Measurements from ENCODE around the gene LGALS7. TPM values are rescaled to one million over a fixed set of nuclear protein-coding genes. Genes with fewer than 3 reads are reported as not detected.

The LGALS7 gene
- total and polyA plus RNA-seq, 2 of the 13 experiments (the other 11 are each of a cell fraction or from before 2014, with no cell fraction given) = 0.73 TPM; not detected in 1

DNA sequence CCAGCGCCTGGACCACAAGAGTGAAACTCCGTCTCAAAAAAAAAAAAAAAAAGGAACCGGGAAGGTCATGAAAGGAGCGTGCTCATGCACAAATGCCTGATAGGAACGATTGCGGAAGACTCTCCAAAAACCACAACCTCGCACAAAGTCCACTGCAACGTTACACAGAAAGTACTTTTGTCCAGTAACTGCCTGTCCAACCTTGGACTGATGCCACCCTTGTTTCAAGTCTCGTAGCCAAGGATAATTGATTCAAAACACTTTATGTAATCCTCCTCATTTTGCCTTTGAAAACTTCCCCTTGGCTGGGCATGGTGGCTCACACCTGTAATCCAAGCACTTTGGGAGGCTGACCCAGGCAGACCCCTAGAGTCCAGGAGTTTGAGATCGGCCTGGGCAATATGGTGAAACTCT, 13.7 kb downstream of the LGALS7 start (continued):
- TF ChIP-seq TSC22D2 (CRISPR knock-in tag; IDR thresholded peaks at IDR 0.05; ENCODE audit: borderline replicate concordance) (no peak), SALL1 (CRISPR knock-in tag; IDR thresholded peaks at IDR 0.05) (peak; percentile 86), FOXP1 (IDR thresholded peaks at IDR 0.05) (no peak), FOXP1 (CRISPR knock-in tag; IDR thresholded peaks at IDR 0.05) (peak; percentile 69), TERF1 (CRISPR knock-in tag; IDR thresholded peaks at IDR 0.05) (no peak), ZMYM3 (CRISPR knock-in tag; IDR thresholded peaks at IDR 0.05) (peak; percentile 79; the same call in 1 of the 2 replicates), NR2F2 (IDR thresholded peaks at IDR 0.05; ENCODE audit: borderline replicate concordance, low read depth) (peak; percentile 54; the same call in 1 of the 2 replicates), KDM6A (CRISPR knock-in tag; IDR thresholded peaks at IDR 0.05; ENCODE audit: low read depth) (peak; percentile 61), YEATS4 (CRISPR knock-in tag; IDR thresholded peaks at IDR 0.05; ENCODE audit: borderline replicate concordance) (peak; percentile 61; the same call in 1 of the 2 replicates), HDAC2 (CRISPR knock-in tag; IDR thresholded peaks at IDR 0.05) (peak; percentile 93), SNAPC2 (CRISPR knock-in tag; IDR thresholded peaks at IDR 0.05) (peak; percentile 73), YEATS2 (CRISPR knock-in tag; IDR thresholded peaks at IDR 0.05; ENCODE audit: borderline replicate concordance) (peak; percentile 30; the same call in 1 of the 2 replicates), MAFF (IDR thresholded peaks at IDR 0.05; ENCODE audit: low read depth, low read length) (0 out of 2 replicates have a peak, but pooled peaks have one; percentile 14), AKAP8 (CRISPR knock-in tag; IDR thresholded peaks at IDR 0.05) (no peak), ONECUT2 (CRISPR knock-in tag; IDR thresholded peaks at IDR 0.05) (peak; percentile 77; the same call in 1 of the 2 replicates), ZNF350 (CRISPR knock-in tag; IDR thresholded peaks at IDR 0.05; ENCODE audit: borderline replicate concordance, low read depth) (peak; percentile 18; the same call in 1 of the 2 replicates), POLR2AphosphoS5 (IDR thresholded peaks at IDR 0.05; ENCODE audit: low read depth, low read length) (peak; percentile 47; the same call in 1 of the 2 replicates)
- TF ChIP-seq, protein P1, sequence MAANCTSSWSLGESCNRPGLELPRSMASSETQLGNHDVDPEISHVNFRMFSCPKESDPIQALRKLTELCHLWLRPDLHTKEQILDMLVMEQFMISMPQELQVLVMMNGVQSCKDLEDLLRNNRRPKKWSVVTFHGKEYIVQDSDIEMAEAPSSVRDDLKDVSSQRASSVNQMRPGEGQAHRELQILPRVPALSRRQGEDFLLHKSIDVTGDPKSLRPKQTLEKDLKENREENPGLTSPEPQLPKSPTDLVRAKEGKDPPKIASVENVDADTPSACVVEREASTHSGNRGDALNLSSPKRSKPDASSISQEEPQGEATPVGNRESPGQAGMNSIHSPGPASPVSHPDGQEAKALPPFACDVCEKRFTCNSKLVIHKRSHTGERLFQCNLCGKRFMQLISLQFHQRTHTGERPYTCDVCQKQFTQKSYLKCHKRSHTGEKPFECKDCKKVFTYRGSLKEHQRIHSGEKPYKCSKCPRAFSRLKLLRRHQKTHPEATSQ (CRISPR knock-in tag; IDR thresholded peaks at IDR 0.05; ENCODE audit: borderline replicate concordance) = peak; percentile 31; the same call in 1 of the 2 replicates
- TF ChIP-seq, protein P2, sequence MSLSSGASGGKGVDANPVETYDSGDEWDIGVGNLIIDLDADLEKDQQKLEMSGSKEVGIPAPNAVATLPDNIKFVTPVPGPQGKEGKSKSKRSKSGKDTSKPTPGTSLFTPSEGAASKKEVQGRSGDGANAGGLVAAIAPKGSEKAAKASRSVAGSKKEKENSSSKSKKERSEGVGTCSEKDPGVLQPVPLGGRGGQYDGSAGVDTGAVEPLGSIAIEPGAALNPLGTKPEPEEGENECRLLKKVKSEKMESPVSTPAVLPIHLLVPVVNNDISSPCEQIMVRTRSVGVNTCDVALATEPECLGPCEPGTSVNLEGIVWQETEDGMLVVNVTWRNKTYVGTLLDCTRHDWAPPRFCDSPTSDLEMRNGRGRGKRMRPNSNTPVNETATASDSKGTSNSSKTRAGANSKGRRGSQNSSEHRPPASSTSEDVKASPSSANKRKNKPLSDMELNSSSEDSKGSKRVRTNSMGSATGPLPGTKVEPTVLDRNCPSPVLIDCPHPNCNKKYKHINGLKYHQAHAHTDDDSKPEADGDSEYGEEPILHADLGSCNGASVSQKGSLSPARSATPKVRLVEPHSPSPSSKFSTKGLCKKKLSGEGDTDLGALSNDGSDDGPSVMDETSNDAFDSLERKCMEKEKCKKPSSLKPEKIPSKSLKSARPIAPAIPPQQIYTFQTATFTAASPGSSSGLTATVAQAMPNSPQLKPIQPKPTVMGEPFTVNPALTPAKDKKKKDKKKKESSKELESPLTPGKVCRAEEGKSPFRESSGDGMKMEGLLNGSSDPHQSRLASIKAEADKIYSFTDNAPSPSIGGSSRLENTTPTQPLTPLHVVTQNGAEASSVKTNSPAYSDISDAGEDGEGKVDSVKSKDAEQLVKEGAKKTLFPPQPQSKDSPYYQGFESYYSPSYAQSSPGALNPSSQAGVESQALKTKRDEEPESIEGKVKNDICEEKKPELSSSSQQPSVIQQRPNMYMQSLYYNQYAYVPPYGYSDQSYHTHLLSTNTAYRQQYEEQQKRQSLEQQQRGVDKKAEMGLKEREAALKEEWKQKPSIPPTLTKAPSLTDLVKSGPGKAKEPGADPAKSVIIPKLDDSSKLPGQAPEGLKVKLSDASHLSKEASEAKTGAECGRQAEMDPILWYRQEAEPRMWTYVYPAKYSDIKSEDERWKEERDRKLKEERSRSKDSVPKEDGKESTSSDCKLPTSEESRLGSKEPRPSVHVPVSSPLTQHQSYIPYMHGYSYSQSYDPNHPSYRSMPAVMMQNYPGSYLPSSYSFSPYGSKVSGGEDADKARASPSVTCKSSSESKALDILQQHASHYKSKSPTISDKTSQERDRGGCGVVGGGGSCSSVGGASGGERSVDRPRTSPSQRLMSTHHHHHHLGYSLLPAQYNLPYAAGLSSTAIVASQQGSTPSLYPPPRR (CRISPR knock-in tag; IDR thresholded peaks at IDR 0.05; ENCODE audit: borderline replicate concordance) = peak; percentile 69
- TF ChIP-seq, protein P3, sequence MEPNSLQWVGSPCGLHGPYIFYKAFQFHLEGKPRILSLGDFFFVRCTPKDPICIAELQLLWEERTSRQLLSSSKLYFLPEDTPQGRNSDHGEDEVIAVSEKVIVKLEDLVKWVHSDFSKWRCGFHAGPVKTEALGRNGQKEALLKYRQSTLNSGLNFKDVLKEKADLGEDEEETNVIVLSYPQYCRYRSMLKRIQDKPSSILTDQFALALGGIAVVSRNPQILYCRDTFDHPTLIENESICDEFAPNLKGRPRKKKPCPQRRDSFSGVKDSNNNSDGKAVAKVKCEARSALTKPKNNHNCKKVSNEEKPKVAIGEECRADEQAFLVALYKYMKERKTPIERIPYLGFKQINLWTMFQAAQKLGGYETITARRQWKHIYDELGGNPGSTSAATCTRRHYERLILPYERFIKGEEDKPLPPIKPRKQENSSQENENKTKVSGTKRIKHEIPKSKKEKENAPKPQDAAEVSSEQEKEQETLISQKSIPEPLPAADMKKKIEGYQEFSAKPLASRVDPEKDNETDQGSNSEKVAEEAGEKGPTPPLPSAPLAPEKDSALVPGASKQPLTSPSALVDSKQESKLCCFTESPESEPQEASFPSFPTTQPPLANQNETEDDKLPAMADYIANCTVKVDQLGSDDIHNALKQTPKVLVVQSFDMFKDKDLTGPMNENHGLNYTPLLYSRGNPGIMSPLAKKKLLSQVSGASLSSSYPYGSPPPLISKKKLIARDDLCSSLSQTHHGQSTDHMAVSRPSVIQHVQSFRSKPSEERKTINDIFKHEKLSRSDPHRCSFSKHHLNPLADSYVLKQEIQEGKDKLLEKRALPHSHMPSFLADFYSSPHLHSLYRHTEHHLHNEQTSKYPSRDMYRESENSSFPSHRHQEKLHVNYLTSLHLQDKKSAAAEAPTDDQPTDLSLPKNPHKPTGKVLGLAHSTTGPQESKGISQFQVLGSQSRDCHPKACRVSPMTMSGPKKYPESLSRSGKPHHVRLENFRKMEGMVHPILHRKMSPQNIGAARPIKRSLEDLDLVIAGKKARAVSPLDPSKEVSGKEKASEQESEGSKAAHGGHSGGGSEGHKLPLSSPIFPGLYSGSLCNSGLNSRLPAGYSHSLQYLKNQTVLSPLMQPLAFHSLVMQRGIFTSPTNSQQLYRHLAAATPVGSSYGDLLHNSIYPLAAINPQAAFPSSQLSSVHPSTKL (CRISPR knock-in tag; IDR thresholded peaks at IDR 0.05) = peak; percentile 89

Measured in HepG2 (cell line).